ENCODE data around the gene PDGFC. TPM values are rescaled to one million over a fixed set of nuclear protein-coding genes. Genes with fewer than 3 reads are reported as not detected.

The PDGFC gene
- total and polyA plus RNA-seq, 2 of the 13 experiments (the other 11 are each of a cell fraction or from before 2014, with no cell fraction given), result 4.6 to 9.1 TPM

- H4K20me1 ChIP-seq (ENCODE audit: insufficient read depth, low read length), result no peaks in the 10 kb centered on the region
- no peaks in the 10 kb centered on the region for H3K9me3 ChIP-seq (ENCODE audit: low read length)
- ATAC-seq (peak; percentile 95), DNase-seq (ENCODE audit: low spot score) (peak; percentile 86), FAIRE-seq (no peak)
- no peaks in the 10 kb centered on the region; a peak in 1 of 5 replicates for H3K36me3 ChIP-seq (replicated peaks in 1 of 2; ENCODE audit: control insufficient read depth in 1 of 2, insufficient read depth in 2 of 2, low read length in 2 of 2)
- no TSS peak for BruUV-seq (replicated peaks)
- H2AFZ ChIP-seq (ENCODE audit: low read length), result no peak overlapping the region
- H3K4me1 ChIP-seq (ENCODE audit: insufficient read depth, low read length), result peaks cover 22% of the 10 kb centered on the region
- in situ Hi-C loops (cut with HindIII; ENCODE audit: extremely low pct_ligation_motif_present, low pct_unique_long_range_greater_than_20kb) (no loop called here), intact Hi-C loops (cut with micrococcal nuclease; ENCODE audit: unreplicated experiment) (loop anchor here (2.0 kb wide), 1 partner anchor 15 kb away; no protein-coding TSS in a partner anchor)
- H3K9ac ChIP-seq (ENCODE audit: insufficient read depth, low read depth, low read length), result no peak overlapping the region
- no peaks in the 10 kb centered on the region for H3K27me3 ChIP-seq (ENCODE audit: control insufficient read depth in 1 of 2, insufficient read depth in 2 of 2, low read length in 2 of 2)
- 52% methylated on average over 1 of the region's 1 CpG for WGBS (ENCODE audit: low lambda C conversion rate)
- no peaks in the 10 kb centered on the region for H3K79me2 ChIP-seq (ENCODE audit: insufficient read depth, low read length)
- no peak overlapping the region for H3K4me2 ChIP-seq (ENCODE audit: low read depth, low read length)
- peak overlapping the region; percentile 48 for H3K27ac ChIP-seq (ENCODE audit: extremely low read length, insufficient read depth, low read length)
- no peak overlapping the region for H3K4me3 ChIP-seq (replicated peaks in 1 of 3; ENCODE audit: insufficient read depth in 1 of 3, low read depth in 2 of 3, low read length in 3 of 3)
- ChIA-PET CTCF (ENCODE audit: low intra/inter-chr PET ratio, low total read pairs) (no interaction called here), POLR2A (no interaction called here)
- TF ChIP-seq ZNF280B (CRISPR knock-in tag; IDR thresholded peaks at IDR 0.05; ENCODE audit: borderline replicate concordance) (no peak), ZFP91 (CRISPR knock-in tag; IDR thresholded peaks at IDR 0.05; ENCODE audit: borderline replicate concordance) (no peak), HMG20A (CRISPR knock-in tag; IDR thresholded peaks at IDR 0.05; ENCODE audit: borderline replicate concordance) (peak; percentile 39; the same call in 1 of the 2 replicates), CHD2 (IDR thresholded peaks at IDR 0.05; ENCODE audit: low read depth, low read length) (no peak), JUND (CRISPR knock-in tag; IDR thresholded peaks at IDR 0.05) (peak; percentile 64; the same call in 1 of the 2 replicates), ZNF441 (CRISPR knock-in tag; IDR thresholded peaks at IDR 0.05; ENCODE audit: borderline replicate concordance) (0 out of 2 replicates have a peak, but pooled peaks have one; percentile 25), MEIS2 (CRISPR knock-in tag; IDR thresholded peaks at IDR 0.05) (no peak), TEAD3 (CRISPR knock-in tag; optimal IDR thresholded peaks at IDR 0.05; ENCODE audit: borderline replicate concordance) (peak; percentile 72), REST (IDR thresholded peaks at IDR 0.05; ENCODE audit: borderline replicate concordance in 1 of 2, low read depth in 1 of 2, low read length in 2 of 2) (peak in 1 of 2 experiments; percentile 46; a peak in 1 of 4 replicates), FOXC1 (CRISPR knock-in tag; IDR thresholded peaks at IDR 0.05; ENCODE audit: borderline replicate concordance) (no peak), MAFK (conservative IDR thresholded peaks at IDR 0.05 in 1 of 2, IDR thresholded peaks at IDR 0.05 in 1 of 2; ENCODE audit: low read length in 2 of 2) (no peak), FOSL1 (CRISPR knock-in tag; IDR thresholded peaks at IDR 0.05; ENCODE audit: borderline replicate concordance) (peak; percentile 81; the same call in 1 of the 2 replicates), HOMEZ (CRISPR knock-in tag; IDR thresholded peaks at IDR 0.05; ENCODE audit: low read depth) (peak; percentile 96; the same call in 1 of the 2 replicates), GZF1 (CRISPR knock-in tag; IDR thresholded peaks at IDR 0.05) (no peak), MIXL1 (CRISPR knock-in tag; IDR thresholded peaks at IDR 0.05) (peak; percentile 62; the same call in 1 of the 2 replicates), JUNB (CRISPR knock-in tag; IDR thresholded peaks at IDR 0.05; ENCODE audit: borderline replicate concordance) (peak; percentile 54; the same call in 1 of the 2 replicates), ELF3 (CRISPR knock-in tag; IDR thresholded peaks at IDR 0.05) (peak; percentile 65; the same call in 1 of the 2 replicates)
Measured at GRCh38 chr4:156779774-156780173, 191.8 kb downstream of the PDGFC start.

Data from HepG2 (cell line).